Upper lobe of right lung (tissue), 1 donor: ENCODE measurements around the gene CC2D2B. TPM values are rescaled to one million over a fixed set of nuclear protein-coding genes. Genes with fewer than 3 reads are reported as not detected.
A peak's percentile ranks its signal among the peaks of the same experiment; 100 is the strongest.

ENCODE experiments used
- ATAC-seq: fragments of 200-7000 bp; cut with Tn5 transposase; one replicate; pipeline ENCODE4 v1.9.1; 2020; ENCODE audit warnings: mild to moderate bottlenecking, moderate library complexity
- DNase-seq: peaks from one replicate; pipeline ENCODE4 v3.0.0-alpha.2; 2020
- H3K27ac ChIP-seq: fragments of 200-600 bp; one replicate; pipeline ENCODE4 v1.8.0; 2022
- H3K27me3 ChIP-seq: fragments of 200-600 bp; one replicate; pipeline ENCODE4 v1.8.0; 2022; ENCODE audit warnings: mild to moderate bottlenecking
- H3K36me3 ChIP-seq: fragments of 200-600 bp; one replicate; pipeline ENCODE4 v1.8.0; 2022
- H3K4me1 ChIP-seq: fragments of 200-600 bp; one replicate; pipeline ENCODE4 v1.8.0; 2022
- H3K4me3 ChIP-seq: fragments of 200-600 bp; one replicate; pipeline ENCODE4 v1.8.0; 2022; ENCODE audit warnings: mild to moderate bottlenecking
- H3K9me3 ChIP-seq: fragments of 200-600 bp; one replicate; pipeline ENCODE4 v1.8.0; 2022
- CTCF ChIP-seq: fragments of 200-600 bp; IDR thresholded peaks from one replicate; pipeline ENCODE4 v1.8.0; 2022; ENCODE audit warnings: antibody characterized with exemption
- intact Hi-C: fragments of 100-400 bp; cut with DNase I; formaldehyde crosslinking; loops from one replicate; pipeline ENCODE4 v1.11.0; 2022
- microRNA-seq: library from miRNA; unstranded; fragments of <30 nt; microRNA quantifications from one replicate; pipeline ENCODE4 v1.2.0, GENCODE V29; 2020; ENCODE audit warnings: borderline microRNAs expressed
- total RNA-seq: library from RNA; stranded (reverse); fragmentation: NEBNext Ultra II Directional; extraction: Animal tissue kit (Norgen Biotek cat#: 25700); gene quantifications from one replicate; pipeline ENCODE4 v1.2.1, GENCODE V29; 2021
- donor health status: DM: no; HTN: yes; CAD: no; lungs with severe emphysema.

Gene CC2D2B
- total RNA-seq, 1 donor from 2014 or later = 2.8 TPM

GRCh38 chr10:96082153-96082552, 174.4 kb downstream of the CC2D2B start:
- TF ChIP-seq CTCF = no peak
- no peak overlapping the region for H3K27ac ChIP-seq
- no peaks in the 10 kb centered on the region for H3K4me1 ChIP-seq
- no peaks in the 10 kb centered on the region for H3K27me3 ChIP-seq
- ATAC-seq = no peak
- no peak for DNase-seq
- H3K4me3 ChIP-seq = no peak overlapping the region
- intact Hi-C loops = no loop called here
- H3K36me3 ChIP-seq = no peaks in the 10 kb centered on the region
- H3K9me3 ChIP-seq = no peaks in the 10 kb centered on the region

Small RNAs within 50 kb of the gene (microRNA-seq; reads per million reads assigned to microRNA genes)
- gene MIR3157 = 5.9 reads per million, percentile 32 among the genes with 10 or more reads in this experiment

Other genes with a start within 250 kb of the CC2D2B start
- gene TCTN3, start 214.0 kb upstream of the CC2D2B start, total RNA-seq = 29.0 TPM
- gene ENTPD1, start 151.8 kb upstream of the CC2D2B start, total RNA-seq = 64.6 TPM
- 8.4 TPM for gene CCNJ, start 135.6 kb downstream of the CC2D2B start, total RNA-seq
- 17.9 TPM for gene ZNF518A, start 222.3 kb downstream of the CC2D2B start, total RNA-seq